GM18858 (cell line): ENCODE measurements around the gene LPCAT4.
"Not testable (repeated sequence)": the region's sequence is repeated elsewhere in the genome, so short reads cannot be mapped to it uniquely, and the experiment has no call there.

Experiments used
- ATAC-seq: cut with Tn5 transposase; IDR thresholded peaks from one replicate; pipeline ENCODE4 v1.9.1; 2021; ENCODE audit not compliant: unreplicated experiment

Gene LPCAT4

GRCh38 chr15:34362047-34362773, 4.8 kb downstream of the LPCAT4 start:
- ATAC-seq: no peak

- no peak for ATAC-seq
Observed at GRCh38 chr15:34361278-34361677, 5.7 kb downstream of the LPCAT4 start.

- ATAC-seq: no peak
Observed at GRCh38 chr15:34360298-34360697, 6.7 kb downstream of the LPCAT4 start.

GRCh38 chr15:34359416-34359815, 7.6 kb downstream of the LPCAT4 start:
- no peak for ATAC-seq

- ATAC-seq: no peak
Observed at GRCh38 chr15:34358948-34359347, 8.0 kb downstream of the LPCAT4 start.

GRCh38 chr15:34358367-34358766, 8.6 kb downstream of the LPCAT4 start:
- ATAC-seq: no peak

- ATAC-seq: no peak
Observed at GRCh38 chr15:34357653-34358052, 9.3 kb downstream of the LPCAT4 start.

GRCh38 chr15:34355241-34355640, 11.8 kb downstream of the LPCAT4 start:
- no peak for ATAC-seq

GRCh38 chr15:34354286-34354685, 12.7 kb downstream of the LPCAT4 start:
- no peak for ATAC-seq

GRCh38 chr15:34353627-34354026, 13.4 kb downstream of the LPCAT4 start:
- no peak for ATAC-seq

GRCh38 chr15:34352996-34353395, 14.0 kb downstream of the LPCAT4 start:
- ATAC-seq: not testable (repeated sequence)

GRCh38 chr15:34349769-34350168, 17.2 kb downstream of the LPCAT4 start:
- no peak for ATAC-seq

GRCh38 chr15:34348735-34349300, 18.2 kb downstream of the LPCAT4 start:
- ATAC-seq: no peak

GRCh38 chr15:34347951-34348638, 18.9 kb downstream of the LPCAT4 start:
- no peak for ATAC-seq

GRCh38 chr15:34342737-34343575, 24.0 kb downstream of the LPCAT4 start, which contains the start of the genes NOP10 and NUTM1:
Gene NOP10 (minus strand): TSS chr15:34343136. CDS start chr15:34343073, 63 bp downstream.
Gene NUTM1 (plus strand): TSS chr15:34343315. CDS start chr15:34343697, 382 bp downstream.
- ATAC-seq: peak; percentile 51

GRCh38 chr15:34342213-34342736, 24.7 kb downstream of the LPCAT4 start:
- not testable (repeated sequence) for ATAC-seq

GRCh38 chr15:34341381-34342212, 25.4 kb downstream of the LPCAT4 start:
- no peak for ATAC-seq

GRCh38 chr15:34339946-34340345, 27.1 kb downstream of the LPCAT4 start:
- ATAC-seq: no peak

GRCh38 chr15:34338347-34338746, 28.6 kb downstream of the LPCAT4 start:
- ATAC-seq: no peak
